Measurements from ENCODE around the gene NFIC.

NFIC gene

DNA sequence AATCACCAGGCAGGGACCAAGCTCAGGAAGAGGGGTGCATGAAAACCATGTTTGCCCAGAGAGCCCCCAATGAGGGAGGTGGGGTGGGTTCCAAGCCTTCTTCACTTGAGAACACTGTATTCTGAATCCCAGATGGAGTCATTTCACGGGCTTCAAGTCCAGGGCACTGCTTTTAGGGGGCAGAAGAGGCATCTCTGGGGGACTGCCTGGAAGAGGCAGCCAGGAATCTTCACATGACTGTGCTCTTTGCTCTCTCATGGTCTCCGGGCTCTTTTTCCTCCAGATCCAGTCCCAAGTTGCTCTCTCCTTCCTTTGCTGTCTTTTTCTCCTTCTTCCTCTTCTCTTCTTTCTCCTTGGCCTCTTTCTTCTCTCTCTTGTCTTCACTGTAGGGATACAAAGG is 108.2 kb downstream of the NFIC start:
- no peak for TF ChIP-seq CTCF (conservative IDR thresholded peaks at IDR 0.05)
- no peak overlapping the region for H3K27ac ChIP-seq

- TF ChIP-seq CTCF (conservative IDR thresholded peaks at IDR 0.05): no peak
- H3K27ac ChIP-seq: no peak overlapping the region
Observed at GRCh38 chr19:3475449-3475848, 109.1 kb downstream of the NFIC start.

GRCh38 chr19:3476830-3477229 is 110.4 kb downstream of the NFIC start:
- no peak for TF ChIP-seq CTCF (conservative IDR thresholded peaks at IDR 0.05)
- no peak overlapping the region for H3K27ac ChIP-seq

DNA sequence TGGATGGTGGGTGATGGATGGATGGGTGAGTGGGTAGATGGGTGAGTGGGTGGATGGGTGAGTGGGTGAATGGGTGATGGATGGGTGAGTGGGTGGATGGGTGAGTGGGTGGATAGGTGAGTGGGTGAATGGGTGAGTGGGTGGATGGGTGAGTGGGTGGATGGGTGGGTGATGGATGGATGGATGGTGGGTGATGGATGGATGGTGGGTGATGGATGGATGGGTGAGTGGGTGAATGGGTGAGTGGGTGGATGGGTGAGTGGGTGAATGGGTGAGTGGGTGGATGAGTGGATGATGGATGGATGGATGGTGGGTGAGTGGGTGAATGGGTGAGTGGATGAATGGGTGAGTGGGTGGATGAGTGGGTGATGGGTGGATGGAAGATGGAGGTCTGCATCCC is 111.1 kb downstream of the NFIC start:
- H3K27ac ChIP-seq: no peak overlapping the region
- no peak for TF ChIP-seq CTCF (conservative IDR thresholded peaks at IDR 0.05)

DNA sequence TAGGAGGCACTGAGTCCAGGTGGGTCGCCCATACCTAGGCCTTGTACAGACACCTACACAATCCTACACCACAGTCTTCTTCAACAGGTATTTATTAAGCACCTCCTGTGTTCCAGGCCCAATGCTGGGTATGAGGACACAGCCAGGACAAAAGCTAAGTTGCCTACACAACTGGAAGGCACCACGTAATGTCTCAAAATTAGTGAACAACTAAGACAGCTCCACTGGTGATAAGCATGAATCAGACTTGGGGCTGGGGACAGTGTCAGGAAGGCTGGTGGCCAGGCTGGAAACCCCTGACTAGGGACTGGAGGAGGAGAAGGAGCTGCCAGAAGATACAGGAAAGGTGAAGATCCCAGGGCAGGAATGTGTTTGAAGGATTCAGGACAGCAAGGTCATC is 111.6 kb downstream of the NFIC start:
- H3K27ac ChIP-seq: no peak overlapping the region
- TF ChIP-seq CTCF (conservative IDR thresholded peaks at IDR 0.05): no peak

DNA sequence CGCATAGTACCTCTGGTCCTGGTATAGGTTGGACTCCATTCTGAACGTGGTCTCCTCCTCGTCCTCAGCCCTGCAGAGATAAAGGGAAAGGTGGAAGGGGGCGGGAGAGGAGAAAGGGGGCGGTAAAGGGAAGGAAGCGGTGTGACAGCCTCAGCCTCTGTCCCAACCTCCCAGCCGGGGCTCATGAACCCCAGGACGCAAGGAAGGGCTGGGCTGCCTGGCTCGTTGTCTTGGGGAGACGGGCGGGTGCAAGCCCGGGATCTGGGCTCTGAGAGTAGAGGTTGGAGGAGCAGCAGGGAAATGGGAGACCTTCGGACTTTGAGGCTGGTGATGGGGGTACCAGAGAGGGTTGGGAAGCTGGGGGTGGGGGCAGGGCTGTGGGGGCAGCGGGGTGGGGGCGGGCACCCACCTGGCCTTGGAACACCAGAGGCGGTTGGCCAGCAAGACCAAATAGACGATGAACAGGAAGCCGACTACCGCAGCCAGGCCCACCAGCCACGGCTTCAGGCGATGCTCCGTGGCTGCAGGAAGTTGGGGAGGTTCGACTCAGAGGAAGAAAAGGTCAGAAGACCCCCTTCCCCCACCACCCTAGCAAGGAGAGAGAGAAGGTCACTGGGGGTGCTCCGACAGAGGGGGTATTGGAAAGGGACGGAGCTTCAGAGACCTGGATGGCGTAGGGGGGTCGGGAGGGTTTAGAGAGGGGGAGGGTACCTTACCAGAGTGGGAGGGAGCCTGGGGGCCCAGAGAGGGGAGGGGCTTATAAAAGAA is 112.2 kb downstream of the NFIC start:
- TF ChIP-seq CTCF (conservative IDR thresholded peaks at IDR 0.05): no peak
- H3K27ac ChIP-seq: no peak overlapping the region

DNA sequence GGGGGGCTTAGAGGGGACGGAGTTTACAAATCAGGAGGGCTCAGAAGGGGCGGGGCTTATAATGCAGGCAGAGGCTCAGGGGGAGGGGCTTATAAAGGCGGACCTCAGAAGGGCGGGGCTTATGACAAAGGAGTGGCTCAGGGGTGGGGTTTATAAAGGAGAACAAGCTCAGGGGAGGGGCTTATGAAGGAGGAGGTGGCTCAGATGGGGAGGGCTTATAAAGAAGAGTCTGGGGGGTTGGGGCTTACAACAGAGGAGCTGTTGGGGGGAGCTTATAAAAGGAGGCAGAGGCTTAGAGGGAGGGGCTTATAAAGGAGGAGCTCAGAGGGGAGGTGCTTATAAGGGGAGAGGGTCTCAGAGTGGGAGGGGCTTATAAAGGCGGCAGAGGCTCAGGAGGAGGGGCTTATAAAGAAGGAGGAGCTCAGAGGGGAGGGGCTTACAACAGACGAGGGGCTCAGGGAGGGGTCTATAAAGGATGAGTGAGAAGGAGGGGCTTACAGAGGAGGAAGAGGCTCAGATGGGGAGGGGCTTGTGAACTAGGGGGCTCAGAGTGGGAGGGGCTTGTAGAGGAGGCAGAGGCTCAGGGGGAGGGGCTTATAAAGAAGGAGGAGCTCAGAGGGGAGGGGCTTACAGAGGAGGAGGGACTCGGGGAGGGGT is 112.9 kb downstream of the NFIC start:
- TF ChIP-seq CTCF (conservative IDR thresholded peaks at IDR 0.05): no peak
- H3K27ac ChIP-seq: no peak overlapping the region
